ENCODE data around the gene CREBRF. TPM values are rescaled to one million over a fixed set of nuclear protein-coding genes. Genes with fewer than 3 reads are reported as not detected.
"Not testable (repeated sequence)": the region's sequence is repeated elsewhere in the genome, so short reads cannot be mapped to it uniquely, and the experiment has no call there.

CREBRF gene
- total and polyA plus RNA-seq, 2 donors (not counting 1 experiment from before 2014, with no cell fraction given): 29.7 to 89.7 TPM

GRCh38 chr5:173042763-173043107 is 13.4 kb upstream of the CREBRF start:
- Histone ChIP-seq H3K27ac (ENCODE audit: low read length in 2 of 2) (no peak overlapping the region), H3K4me1 (ENCODE audit: control insufficient read depth in 2 of 2, insufficient read depth in 2 of 2, low read length in 2 of 2) (no peaks in the 10 kb centered on the region), H3K9ac (ENCODE audit: low read length) (no peak overlapping the region), H3K27me3 (replicated peaks in 1 of 4; ENCODE audit: control extremely low read depth in 1 of 4, control insufficient read depth in 3 of 4, insufficient read depth in 4 of 4, low read length in 3 of 4) (no peaks in the 10 kb centered on the region), H3K79me2 (ENCODE audit: control insufficient read depth, insufficient read depth, low read length) (peaks cover 22% of the 10 kb centered on the region), H3K36me3 (replicated peaks in 1 of 2; ENCODE audit: control extremely low read depth in 1 of 2, control insufficient read depth in 1 of 2, extremely low read depth in 1 of 2, insufficient read depth in 2 of 2, low read length in 1 of 2) (no peaks in the 10 kb centered on the region), H4K20me1 (ENCODE audit: control insufficient read depth, insufficient read depth, low read length, poor library complexity, severe bottlenecking) (no peaks in the 10 kb centered on the region), H3K4me3 (ENCODE audit: control extremely low read depth in 1 of 5, extremely low read depth in 1 of 5, insufficient read depth in 1 of 5, low read depth in 2 of 5, low read length in 4 of 5) (no peak overlapping the region), H2AFZ (ENCODE audit: insufficient read depth, low read depth, low read length, poor library complexity, severe bottlenecking) (no peak overlapping the region), H3K9me3 (ENCODE audit: control extremely low read depth in 1 of 3, control insufficient read depth in 2 of 3, insufficient read depth in 1 of 3, low read length in 2 of 3) (no peaks in the 10 kb centered on the region), H3K4me2 (replicated peaks; ENCODE audit: low read depth, low read length, poor library complexity, severe bottlenecking) (no peak overlapping the region)
- WGBS (ENCODE audit: insufficient coverage): no CpG with 5 or more reads among the region's 3 CpGs
- Mint-ChIP-seq H3K4me3 (no peak overlapping the region), H3K27ac (no peak overlapping the region), H3K9me3 (ENCODE audit: insufficient read depth) (no peaks in the 10 kb centered on the region), H3K27me3 (no peaks in the 10 kb centered on the region), H3K4me1 (peaks cover 13% of the 10 kb centered on the region)
- intact Hi-C loops (cut with micrococcal nuclease): no loop called here
- DNase-seq: no peak
- no peak for ATAC-seq (ENCODE audit: low read depth)
- no peak for TF ChIP-seq CTCF (IDR thresholded peaks at IDR 0.05)
- no peak for TF ChIP-seq EZH2 (IDR thresholded peaks at IDR 0.05; ENCODE audit: borderline replicate concordance, insufficient read depth, low read depth, low read length, poor library complexity, severe bottlenecking)
- POLR2A ChIA-PET: no interaction called here
- CTCF ChIA-PET: interaction anchor here (1.0 kb wide), 1 partner anchor 14 kb away, joined by 5 read pairs; no protein-coding TSS in a partner anchor

GRCh38 chr5:173045474-173045873 is 10.7 kb upstream of the CREBRF start:
- Histone ChIP-seq H4K20me1 (ENCODE audit: control insufficient read depth, insufficient read depth, low read length, poor library complexity, severe bottlenecking) (no peaks in the 10 kb centered on the region), H2AFZ (ENCODE audit: insufficient read depth, low read depth, low read length, poor library complexity, severe bottlenecking) (no peak overlapping the region), H3K79me2 (ENCODE audit: control insufficient read depth, insufficient read depth, low read length) (peaks cover 34% of the 10 kb centered on the region), H3K27me3 (replicated peaks in 1 of 4; ENCODE audit: control extremely low read depth in 1 of 4, control insufficient read depth in 3 of 4, insufficient read depth in 4 of 4, low read length in 3 of 4) (no peaks in the 10 kb centered on the region), H3K4me1 (ENCODE audit: control insufficient read depth in 2 of 2, insufficient read depth in 2 of 2, low read length in 2 of 2) (no peaks in the 10 kb centered on the region), H3K27ac (ENCODE audit: low read length in 2 of 2) (no peak overlapping the region), H3K36me3 (replicated peaks in 1 of 2; ENCODE audit: control extremely low read depth in 1 of 2, control insufficient read depth in 1 of 2, extremely low read depth in 1 of 2, insufficient read depth in 2 of 2, low read length in 1 of 2) (no peaks in the 10 kb centered on the region), H3K4me2 (replicated peaks; ENCODE audit: low read depth, low read length, poor library complexity, severe bottlenecking) (no peak overlapping the region), H3K9me3 (ENCODE audit: control extremely low read depth in 1 of 3, control insufficient read depth in 2 of 3, insufficient read depth in 1 of 3, low read length in 2 of 3) (no peaks in the 10 kb centered on the region), H3K4me3 (ENCODE audit: control extremely low read depth in 1 of 5, extremely low read depth in 1 of 5, insufficient read depth in 1 of 5, low read depth in 2 of 5, low read length in 4 of 5) (no peak overlapping the region), H3K9ac (ENCODE audit: low read length) (no peak overlapping the region)
- Mint-ChIP-seq H3K27me3 (no peaks in the 10 kb centered on the region), H3K9me3 (ENCODE audit: insufficient read depth) (no peaks in the 10 kb centered on the region), H3K27ac (no peak overlapping the region), H3K4me3 (no peak overlapping the region), H3K4me1 (no peaks in the 10 kb centered on the region)
- no peak for DNase-seq
- CTCF ChIA-PET: no interaction called here
- no peak for ATAC-seq (ENCODE audit: low read depth)
- POLR2A ChIA-PET: no interaction called here
- TF ChIP-seq CTCF (IDR thresholded peaks at IDR 0.05): no peak
- no peak for TF ChIP-seq EZH2 (IDR thresholded peaks at IDR 0.05; ENCODE audit: borderline replicate concordance, insufficient read depth, low read depth, low read length, poor library complexity, severe bottlenecking)
- WGBS (ENCODE audit: insufficient coverage): 97% methylated on average over 4 of the region's 8 CpGs
- intact Hi-C loops (cut with micrococcal nuclease): no loop called here

- H3K27ac Mint-ChIP-seq; H3K9ac ChIP-seq (ENCODE audit: low read length); H3K4me1 Mint-ChIP-seq; H3K4me3 Mint-ChIP-seq; intact Hi-C loops (cut with micrococcal nuclease); H3K27me3 Mint-ChIP-seq; CTCF ChIA-PET; H3K4me2 ChIP-seq (replicated peaks; ENCODE audit: low read depth, low read length, poor library complexity, severe bottlenecking); ATAC-seq (ENCODE audit: low read depth); H3K4me1 ChIP-seq (ENCODE audit: control insufficient read depth in 2 of 2, insufficient read depth in 2 of 2, low read length in 2 of 2); H4K20me1 ChIP-seq (ENCODE audit: control insufficient read depth, insufficient read depth, low read length, poor library complexity, severe bottlenecking); H3K27me3 ChIP-seq (replicated peaks in 1 of 4; ENCODE audit: control extremely low read depth in 1 of 4, control insufficient read depth in 3 of 4, insufficient read depth in 4 of 4, low read length in 3 of 4); H3K4me3 ChIP-seq (ENCODE audit: control extremely low read depth in 1 of 5, extremely low read depth in 1 of 5, insufficient read depth in 1 of 5, low read depth in 2 of 5, low read length in 4 of 5); DNase-seq; H2AFZ ChIP-seq (ENCODE audit: insufficient read depth, low read depth, low read length, poor library complexity, severe bottlenecking); H3K36me3 ChIP-seq (replicated peaks in 1 of 2; ENCODE audit: control extremely low read depth in 1 of 2, control insufficient read depth in 1 of 2, extremely low read depth in 1 of 2, insufficient read depth in 2 of 2, low read length in 1 of 2); H3K27ac ChIP-seq (ENCODE audit: low read length in 2 of 2); POLR2A ChIA-PET; H3K9me3 Mint-ChIP-seq (ENCODE audit: insufficient read depth); H3K9me3 ChIP-seq (ENCODE audit: control extremely low read depth in 1 of 3, control insufficient read depth in 2 of 3, insufficient read depth in 1 of 3, low read length in 2 of 3): not testable (repeated sequence)
- peaks cover 36% of the 10 kb centered on the region for H3K79me2 ChIP-seq (ENCODE audit: control insufficient read depth, insufficient read depth, low read length)
- 92% methylated on average over 9 of the region's 12 CpGs for WGBS (ENCODE audit: insufficient coverage)
Observed at GRCh38 chr5:173047096-173047837, 8.9 kb upstream of the CREBRF start.

Data from B cell (primary cell).